GM18507 (cell line): ENCODE results near the gene SMAD4.

Experiments used
- DNase-seq: peaks from one replicate; pipeline ENCODE4 v3.0.0; 2011; ENCODE audit warnings: low read depth; ENCODE audit not compliant: insufficient read length; ENCODE audit errors: extremely low spot score
- FAIRE-seq: peaks from 2 replicates; lab custom pipeline; 2011; peaks lifted over from hg19 to GRCh38; lab: Jason Lieb, UNC

The SMAD4 gene

DNA sequence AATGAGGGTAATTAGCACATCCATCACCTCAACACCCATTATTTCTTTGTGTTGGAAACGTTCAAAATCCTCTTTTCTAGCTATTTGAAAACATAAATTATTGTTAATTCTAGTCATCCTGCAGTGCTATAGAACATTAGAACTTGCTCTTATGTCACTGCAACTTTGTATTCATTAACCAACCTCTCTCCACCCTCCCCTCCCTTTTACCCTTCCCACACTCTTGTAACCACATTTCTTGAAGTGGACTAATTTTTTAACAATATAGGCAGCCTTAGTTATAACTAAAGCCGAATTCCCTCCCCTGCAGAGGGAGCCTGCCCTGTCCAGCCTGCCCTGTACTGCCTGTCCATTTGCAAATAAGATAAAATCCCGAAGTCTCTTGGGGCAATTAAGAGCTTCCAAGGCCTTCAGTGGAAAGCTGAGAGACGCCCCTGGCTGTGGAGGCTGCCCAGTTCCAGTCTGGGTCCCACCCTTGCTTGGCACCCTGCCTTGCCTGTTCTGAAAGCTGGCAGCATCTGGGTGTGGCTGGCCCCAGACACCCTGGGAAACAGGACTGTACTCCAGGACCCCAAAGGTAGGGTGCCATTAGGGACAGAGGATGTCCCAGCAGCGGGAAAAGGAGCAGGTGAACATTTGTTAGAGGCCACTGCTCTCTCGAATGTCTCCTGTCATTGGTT lies 102.4 kb downstream of the SMAD4 start:
- FAIRE-seq (no peak), DNase-seq (no peak)

DNA sequence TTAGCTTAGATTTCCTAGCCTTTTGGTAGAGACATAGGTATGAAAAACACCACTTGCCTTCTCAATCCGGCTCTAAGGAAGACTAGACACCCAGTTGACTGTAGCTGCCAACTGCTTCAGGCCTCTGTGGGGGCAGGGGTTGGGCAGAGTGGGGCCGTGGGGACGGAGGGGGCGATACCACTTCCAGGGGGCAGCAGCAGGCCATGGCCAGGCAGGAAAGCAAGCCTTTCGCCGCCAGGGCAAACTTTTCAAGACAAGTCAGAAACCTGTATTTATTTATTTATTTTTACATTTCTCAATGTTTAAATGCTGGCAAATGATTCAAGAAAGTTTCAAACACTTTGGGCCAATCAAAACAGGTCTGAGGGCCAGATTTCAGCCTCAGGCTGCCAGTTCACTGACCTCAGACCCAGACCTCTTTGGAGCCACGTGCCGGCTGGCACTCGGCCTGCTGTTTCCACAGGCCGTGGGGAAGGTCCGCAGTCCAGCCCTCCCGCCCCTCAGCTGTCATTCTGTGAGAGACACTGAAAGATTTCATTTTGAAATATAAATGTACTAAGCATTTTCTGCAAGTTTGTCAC lies 103.7 kb downstream of the SMAD4 start:
- DNase-seq (no peak), FAIRE-seq (no peak)
